Breast epithelium (tissue), 3 donors: ENCODE data around the gene RAB33A.

Experiments used
- CTCF ChIP-seq, 3 donors: fragments of 450-650 bp; IDR thresholded peaks; one replicate each; pipeline ENCODE4 v1.5.1; 2016 to 2017; ENCODE audit warnings: antibody characterized with exemption in 3 of 3, mild to moderate bottlenecking in 3 of 3, moderate library complexity in 3 of 3
- POLR2A ChIP-seq: fragments of 450-650 bp; IDR thresholded peaks from one replicate; pipeline ENCODE4 v1.6.1; 2016; ENCODE audit warnings: antibody characterized with exemption, mild to moderate bottlenecking, moderate library complexity
- POLR2AphosphoS5 ChIP-seq, 3 donors: sonication (generic); formaldehyde crosslinking; IDR thresholded peaks; one replicate each; pipeline ENCODE4 v1.6.1; 2017; ENCODE audit warnings: antibody characterized with exemption in 3 of 3

- TF ChIP-seq CTCF (IDR thresholded peaks at IDR 0.05) (no peak), POLR2AphosphoS5 (IDR thresholded peaks at IDR 0.05) (no peak), POLR2A (no peak)
These were observed 27.3 kb upstream of the RAB33A start for GRCh38 chrX:130144509-130144908.
